SH-SY5Y (cell line): ENCODE data around the gene KCNMB1.

Source experiments
- GATA2 ChIP-seq: IDR thresholded peaks from 2 replicates; pipeline ENCODE4 v1.6.1; 2011; ENCODE audit warnings: mild to moderate bottlenecking, low read depth, low read length
- GATA3 ChIP-seq: IDR thresholded peaks from 2 replicates; pipeline ENCODE4 v1.6.1; 2011; ENCODE audit warnings: low read depth, mild to moderate bottlenecking, low read length, moderate library complexity

DNA sequence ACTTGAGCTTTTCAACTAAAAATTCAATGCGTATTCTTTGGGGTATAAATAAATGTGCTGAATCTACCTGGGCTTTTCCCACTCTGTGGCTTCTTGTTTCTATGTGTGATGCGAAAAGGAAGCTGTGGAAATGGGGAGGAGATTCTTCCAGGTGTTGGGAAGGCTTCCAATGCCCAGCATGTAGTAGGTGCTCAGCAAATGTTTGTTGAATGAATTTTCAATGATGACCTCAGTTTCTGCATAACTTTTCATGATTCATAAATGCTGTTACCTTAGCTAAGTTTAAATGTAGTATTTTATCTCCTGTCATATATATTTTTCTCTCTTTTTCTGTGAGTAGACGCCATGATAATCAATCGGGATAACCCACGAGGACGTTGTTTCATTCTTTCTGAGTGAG, 25.6 kb upstream of the KCNMB1 start:
- TF ChIP-seq GATA2 (no peak), GATA3 (no peak)
